HepG2 (cell line): Measurements from ENCODE around the gene ZNF700. TPM values are rescaled to one million over a fixed set of nuclear protein-coding genes. Genes with fewer than 3 reads are reported as not detected.
A peak's percentile ranks its signal among the peaks of the same experiment; 100 is the strongest.

Source experiments
- ARID2 ChIP-seq: sonication (generic); formaldehyde crosslinking; IDR thresholded peaks from 2 replicates; pipeline ENCODE4 v1.8.1; 2022; ENCODE audit warnings: mild to moderate bottlenecking, missing genetic modification reagents, borderline replicate concordance
- BRCA1 ChIP-seq: sonication (generic); formaldehyde crosslinking; IDR thresholded peaks from 2 replicates; pipeline ENCODE4 v1.4.0; 2020; ENCODE audit warnings: missing genetic modification reagents
- BRD4 ChIP-seq: sonication (generic); formaldehyde crosslinking; IDR thresholded peaks from 2 replicates; pipeline ENCODE4 v1.4.0; 2020; ENCODE audit warnings: missing genetic modification reagents
- CBX1 ChIP-seq: IDR thresholded peaks from one replicate; pipeline ENCODE4 v1.6.1; 2016; ENCODE audit warnings: antibody characterized with exemption, low read depth
- CREM ChIP-seq, 2 experiments: sonication (generic) in 1 of 2; formaldehyde crosslinking in 1 of 2; IDR thresholded peaks; 2 replicates each; pipeline versions ENCODE4 v1.4.0 to v1.6.1; 2016 to 2020; ENCODE audit warnings: antibody characterized with exemption in 1 of 2, mild to moderate bottlenecking in 1 of 2, missing genetic modification reagents in 1 of 2
- DMAP1 ChIP-seq: IDR thresholded peaks from 2 replicates; pipeline ENCODE4 v1.6.1; 2016
- GFI1 ChIP-seq: sonication (generic); formaldehyde crosslinking; IDR thresholded peaks from 2 replicates; pipeline ENCODE4 v1.5.0; 2020; ENCODE audit warnings: missing genetic modification reagents, mild to moderate bottlenecking, borderline replicate concordance
- HDAC1 ChIP-seq: sonication (generic); formaldehyde crosslinking; IDR thresholded peaks from 2 replicates; pipeline ENCODE4 v1.5.1; 2020; ENCODE audit warnings: mild to moderate bottlenecking, missing genetic modification reagents
- HHEX ChIP-seq: IDR thresholded peaks from 2 replicates; pipeline ENCODE4 v1.6.1; 2016; ENCODE audit warnings: control low read depth
- HNF4G ChIP-seq, 2 experiments: sonication (generic) in 1 of 2; formaldehyde crosslinking in 1 of 2; IDR thresholded peaks; 2 replicates each; pipeline versions ENCODE4 v1.4.0 to v1.6.1; 2011 to 2020; ENCODE audit warnings: borderline replicate concordance in 2 of 2, low read depth in 2 of 2, mild to moderate bottlenecking in 2 of 2, low read length in 1 of 2, missing genetic modification reagents in 1 of 2, moderate library complexity in 1 of 2
- MIER3 ChIP-seq: IDR thresholded peaks from 2 replicates; pipeline ENCODE4 v1.6.1; 2016; ENCODE audit warnings: missing compliant biosample characterization, borderline replicate concordance
- MTA1 ChIP-seq: sonication (generic); formaldehyde crosslinking; IDR thresholded peaks from 2 replicates; pipeline ENCODE4 v1.4.0; 2020; ENCODE audit warnings: missing genetic modification reagents, mild to moderate bottlenecking, borderline replicate concordance
- NR3C1 ChIP-seq: sonication (generic); formaldehyde crosslinking; IDR thresholded peaks from 2 replicates; pipeline ENCODE4 v1.4.0; 2020; ENCODE audit warnings: missing genetic modification reagents
- POLR2G ChIP-seq: fragments of 200-400 bp; formaldehyde crosslinking; IDR thresholded peaks from 2 replicates; pipeline ENCODE4 v1.6.1; 2018; ENCODE audit warnings: mild to moderate bottlenecking, low read depth, low read length, moderate library complexity
- YEATS2 ChIP-seq: sonication (generic); formaldehyde crosslinking; IDR thresholded peaks from 2 replicates; pipeline ENCODE4 v1.4.0; 2020; ENCODE audit warnings: missing genetic modification reagents, borderline replicate concordance
- ZBTB8A ChIP-seq: sonication (generic); formaldehyde crosslinking; IDR thresholded peaks from 2 replicates; pipeline ENCODE4 v1.4.0; 2020; ENCODE audit warnings: mild to moderate bottlenecking, low read depth, missing genetic modification reagents, borderline replicate concordance
- ZFX ChIP-seq: sonication (generic); formaldehyde crosslinking; IDR thresholded peaks from 2 replicates; pipeline ENCODE4 v1.4.0; 2020; ENCODE audit warnings: mild to moderate bottlenecking, low read depth, missing genetic modification reagents, moderate library complexity
- ZNF12 ChIP-seq: sonication (generic); formaldehyde crosslinking; IDR thresholded peaks from 2 replicates; pipeline ENCODE4 v1.5.0; 2020; ENCODE audit warnings: missing genetic modification reagents
- ZNF263 ChIP-seq: sonication (generic); formaldehyde crosslinking; IDR thresholded peaks from 2 replicates; pipeline ENCODE4 v1.4.0; 2020; ENCODE audit warnings: missing genetic modification reagents
- ZNF337 ChIP-seq: sonication (generic); formaldehyde crosslinking; IDR thresholded peaks from 2 replicates; pipeline ENCODE4 v1.5.1; 2020; ENCODE audit warnings: missing genetic modification reagents, low read depth, mild to moderate bottlenecking, borderline replicate concordance
- ZNF350 ChIP-seq: sonication (generic); formaldehyde crosslinking; IDR thresholded peaks from 2 replicates; pipeline ENCODE4 v1.4.0; 2020; ENCODE audit warnings: mild to moderate bottlenecking, low read depth, missing genetic modification reagents, borderline replicate concordance
- ZNF652 ChIP-seq: IDR thresholded peaks from 2 replicates; pipeline ENCODE4 v1.6.1; 2016; ENCODE audit warnings: low read depth, borderline replicate concordance
- ZNF660 ChIP-seq: sonication (generic); formaldehyde crosslinking; IDR thresholded peaks from 2 replicates; pipeline ENCODE4 v1.5.1; 2020; ENCODE audit warnings: mild to moderate bottlenecking, low read depth, missing genetic modification reagents, borderline replicate concordance
- ZNF687 ChIP-seq: sonication (generic); formaldehyde crosslinking; IDR thresholded peaks from 2 replicates; pipeline ENCODE4 v1.5.1; 2020; ENCODE audit warnings: mild to moderate bottlenecking, missing genetic modification reagents, moderate library complexity
- polyA plus RNA-seq, 8 experiments: library from polyadenylated mRNA; depleted of rRNA in 3 of 8; stranded (reverse) in 7 of 8; unstranded in 1 of 8; fragments of >200 nt; fragmentation: Illumina TruSeq in 4 of 8; extraction: Trizol in 4 of 8; gene quantifications; 2 replicates each; pipeline versions ENCODE4 v1.2.1 to v1.2.3, GENCODE V29; 2011 to 2016; ENCODE audit warnings: low read depth in 4 of 8, missing spikeins in 1 of 8, mixed read lengths in 1 of 8; ENCODE audit not compliant: insufficient read depth in 1 of 8
- total RNA-seq, 5 experiments: library from RNA; depleted of rRNA; stranded (reverse); fragments of >200 nt; fragmentation: Illumina TruSeq; extraction: Trizol; gene quantifications; 2 replicates each; pipeline ENCODE4 v1.2.3, GENCODE V29; 2016; ENCODE audit warnings: low read depth in 1 of 5
- TF ChIP-seq, protein P1 (sequence below): sonication (generic); formaldehyde crosslinking; IDR thresholded peaks from 2 replicates; pipeline ENCODE4 v1.5.1; 2020; ENCODE audit warnings: mild to moderate bottlenecking, missing genetic modification reagents, moderate library complexity

Gene ZNF700
- total and polyA plus RNA-seq, 2 of the 13 experiments (the other 11 are each of a cell fraction or from before 2014, with no cell fraction given): 6.0 to 12.8 TPM

GRCh38 chr19:11924886-11925650 lies at the start of gene ZNF700 (continued):
- TF ChIP-seq ZNF12 (CRISPR knock-in tag): no peak
- peak; percentile 96 for TF ChIP-seq POLR2G
- TF ChIP-seq MIER3 (CRISPR knock-in tag): peak; percentile 73; the same call in 1 of the 2 replicates
- TF ChIP-seq ZNF263: no peak
- peak; percentile 78 for TF ChIP-seq ZFX (CRISPR knock-in tag)
- no peak for TF ChIP-seq ZNF337
- peak; percentile 51; the same call in 1 of the 2 replicates for TF ChIP-seq CREM (IDR thresholded peaks at IDR 0.05)
- 0 out of 2 replicates have a peak, but pooled peaks have one; percentile 12 for TF ChIP-seq CREM (CRISPR knock-in tag; IDR thresholded peaks at IDR 0.05)
- no peak for TF ChIP-seq ZNF660 (CRISPR knock-in tag)
- peak; percentile 80 for TF ChIP-seq DMAP1 (CRISPR knock-in tag)
- TF ChIP-seq BRCA1 (CRISPR knock-in tag): no peak
- TF ChIP-seq, protein P1, sequence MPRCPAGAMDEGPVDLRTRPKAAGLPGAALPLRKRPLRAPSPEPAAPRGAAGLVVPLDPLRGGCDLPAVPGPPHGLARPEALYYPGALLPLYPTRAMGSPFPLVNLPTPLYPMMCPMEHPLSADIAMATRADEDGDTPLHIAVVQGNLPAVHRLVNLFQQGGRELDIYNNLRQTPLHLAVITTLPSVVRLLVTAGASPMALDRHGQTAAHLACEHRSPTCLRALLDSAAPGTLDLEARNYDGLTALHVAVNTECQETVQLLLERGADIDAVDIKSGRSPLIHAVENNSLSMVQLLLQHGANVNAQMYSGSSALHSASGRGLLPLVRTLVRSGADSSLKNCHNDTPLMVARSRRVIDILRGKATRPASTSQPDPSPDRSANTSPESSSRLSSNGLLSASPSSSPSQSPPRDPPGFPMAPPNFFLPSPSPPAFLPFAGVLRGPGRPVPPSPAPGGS (CRISPR knock-in tag): peak; percentile 55; the same call in 1 of the 2 replicates
- TF ChIP-seq MTA1 (CRISPR knock-in tag): peak; percentile 72; the same call in 1 of the 2 replicates
- peak; percentile 42; the same call in 1 of the 2 replicates for TF ChIP-seq YEATS2 (CRISPR knock-in tag)
- TF ChIP-seq CBX1: peak; percentile 42
- TF ChIP-seq NR3C1 (CRISPR knock-in tag): no peak
- TF ChIP-seq ARID2: no peak
- 0 out of 2 replicates have a peak, but pooled peaks have one; percentile 3 for TF ChIP-seq HNF4G (IDR thresholded peaks at IDR 0.05; ENCODE audit: borderline replicate concordance, low read depth, low read length)
- no peak; the same call in 1 of the 2 replicates for TF ChIP-seq HNF4G (CRISPR knock-in tag; IDR thresholded peaks at IDR 0.05; ENCODE audit: borderline replicate concordance, low read depth)
- TF ChIP-seq BRD4 (CRISPR knock-in tag): peak; percentile 63
- no peak for TF ChIP-seq ZNF652 (CRISPR knock-in tag)
- TF ChIP-seq ZNF350: no peak
- peak; percentile 69 for TF ChIP-seq HDAC1 (CRISPR knock-in tag)
- TF ChIP-seq ZBTB8A (CRISPR knock-in tag): no peak
- TF ChIP-seq ZNF687 (CRISPR knock-in tag): peak; percentile 89
- TF ChIP-seq HHEX (CRISPR knock-in tag): no peak
- 0 out of 2 replicates have a peak, but pooled peaks have one; percentile 54 for TF ChIP-seq GFI1 (CRISPR knock-in tag)
